Measurements from ENCODE around the gene UBAC1.

GRCh38 chr9:135975834-135976233 is 14.7 kb upstream of the UBAC1 start:
- no peak for TF ChIP-seq POLR2A (IDR thresholded peaks at IDR 0.05; ENCODE audit: low read depth, low read length)
- TF ChIP-seq POLR2AphosphoS5 (IDR thresholded peaks at IDR 0.05; ENCODE audit: low read depth, low read length) = no peak

Data from GM12892 (cell line).